Thymus (tissue), 11 donors: ENCODE data around the gene APLP2. TPM values are rescaled to one million over a fixed set of nuclear protein-coding genes. Genes with fewer than 3 reads are reported as not detected.

Experiments
- DNase-seq, 9 donors: peaks; one replicate each; pipeline ENCODE4 v3.0.0-alpha.2; 2013; ENCODE audit warnings: low spot score in 9 of 9, low read depth in 6 of 9, missing footprints in 1 of 9
- H3K27ac ChIP-seq, 2 donors: one replicate each; pipeline ENCODE4 v1.5.1; 2013; ENCODE audit warnings: control low read depth in 1 of 2, low read depth in 1 of 2, low read length in 1 of 2, mild to moderate bottlenecking in 1 of 2, moderate library complexity in 1 of 2
- H3K27me3 ChIP-seq, 2 donors: one replicate each; pipeline ENCODE4 v1.5.1; 2013; ENCODE audit warnings: low read length in 1 of 2; ENCODE audit not compliant: control insufficient read depth in 2 of 2, insufficient read depth in 1 of 2
- H3K36me3 ChIP-seq, 2 donors: one replicate each; pipeline ENCODE4 v1.5.1; 2013; ENCODE audit warnings: low read length in 1 of 2, mild to moderate bottlenecking in 1 of 2, moderate library complexity in 1 of 2; ENCODE audit not compliant: control insufficient read depth in 2 of 2, insufficient read depth in 2 of 2
- H3K4me1 ChIP-seq, 2 donors: one replicate each; pipeline ENCODE4 v1.5.1; 2013; ENCODE audit warnings: low read length in 2 of 2; ENCODE audit not compliant: control insufficient read depth in 2 of 2, insufficient read depth in 2 of 2
- H3K4me3 ChIP-seq, 2 donors: one replicate each; pipeline ENCODE4 v1.5.1; 2013; ENCODE audit warnings: low read length in 2 of 2, control low read depth in 1 of 2, mild to moderate bottlenecking in 1 of 2
- H3K9me3 ChIP-seq, 2 donors: one replicate each; pipeline ENCODE4 v1.5.1; 2013; ENCODE audit warnings: low read length in 1 of 2, mild to moderate bottlenecking in 1 of 2; ENCODE audit not compliant: control insufficient read depth in 2 of 2, insufficient read depth in 1 of 2
- WGBS: extraction: QIAGEN DNeasy Blood & Tissue Kit; methylation state at CpG from one replicate; pipeline ENCODE4 v1.1.7; 2013; 5-methylcytosine and 5-hydroxymethylcytosine counted together
- polyA plus RNA-seq: library from polyadenylated mRNA; stranded (reverse); fragments of 200-250 nt; gene quantifications from one replicate; pipeline ENCODE4 v1.2.3, GENCODE V29; 2013
- total RNA-seq: library from RNA; stranded (reverse); fragments of 120-200 nt; gene quantifications from one replicate; pipeline ENCODE4 v1.2.4, GENCODE V29; 2013
- donor health status: healthy.

The APLP2 gene
- total and polyA plus RNA-seq, 2 donors = 74.4 to 101 TPM

DNA sequence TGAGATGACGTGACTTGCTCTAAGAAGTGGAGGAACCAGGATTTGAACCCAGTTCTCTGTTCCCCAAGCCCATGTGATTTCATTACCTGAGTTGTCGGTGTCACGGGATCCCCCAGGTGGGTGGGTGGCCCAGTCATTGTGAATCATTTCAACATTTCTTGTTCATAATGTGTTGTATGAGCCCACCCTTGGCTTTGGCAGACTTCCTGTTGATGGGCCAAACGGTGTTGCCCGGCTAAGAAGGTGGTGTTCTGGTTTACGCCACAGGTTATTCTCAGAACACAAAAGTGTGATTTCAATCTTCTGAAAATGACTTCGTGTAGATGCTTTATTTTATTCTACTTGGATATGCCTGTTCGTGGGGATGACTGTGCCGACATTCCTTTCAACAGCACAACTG is 68.3 kb downstream of the APLP2 start:
- H3K36me3 ChIP-seq = peaks cover 9 to 18% of the 10 kb centered on the region in 2 donors
- DNase-seq = no peak
- no peaks in the 10 kb centered on the region for H3K27me3 ChIP-seq
- H3K9me3 ChIP-seq = no peaks in the 10 kb centered on the region
- no peak overlapping the region for H3K4me3 ChIP-seq
- H3K27ac ChIP-seq = no peak overlapping the region
- WGBS = 94% methylated on average over 9 of the region's 9 CpGs
- no peaks in the 10 kb centered on the region for H3K4me1 ChIP-seq

DNA sequence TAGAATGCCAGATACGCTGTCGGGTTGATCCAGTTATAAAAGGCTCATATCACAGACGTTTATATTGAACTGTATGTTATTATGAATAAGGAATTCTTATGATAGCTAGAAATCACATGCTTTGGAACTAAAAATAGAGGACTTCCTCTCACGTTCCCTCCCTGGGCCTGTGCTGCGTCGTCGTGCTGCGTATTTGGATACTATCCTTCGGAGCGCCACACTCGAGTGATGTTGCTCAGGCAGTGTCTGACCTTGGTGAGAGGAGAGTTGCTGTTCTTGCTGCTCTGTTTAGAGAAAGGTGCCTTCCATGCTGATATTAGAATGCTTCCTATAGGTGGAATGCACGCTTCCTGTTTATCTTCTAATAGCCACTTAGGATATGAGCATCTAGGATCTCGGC is 69.7 kb downstream of the APLP2 start:
- DNase-seq = no peak
- Histone ChIP-seq H3K36me3 (peaks cover 9 to 13% of the 10 kb centered on the region in 2 donors), H3K27me3 (no peaks in the 10 kb centered on the region), H3K27ac (no peak overlapping the region), H3K4me3 (no peak overlapping the region), H3K4me1 (no peaks in the 10 kb centered on the region), H3K9me3 (no peaks in the 10 kb centered on the region)
- 97% methylated on average over 13 of the region's 13 CpGs for WGBS

DNA sequence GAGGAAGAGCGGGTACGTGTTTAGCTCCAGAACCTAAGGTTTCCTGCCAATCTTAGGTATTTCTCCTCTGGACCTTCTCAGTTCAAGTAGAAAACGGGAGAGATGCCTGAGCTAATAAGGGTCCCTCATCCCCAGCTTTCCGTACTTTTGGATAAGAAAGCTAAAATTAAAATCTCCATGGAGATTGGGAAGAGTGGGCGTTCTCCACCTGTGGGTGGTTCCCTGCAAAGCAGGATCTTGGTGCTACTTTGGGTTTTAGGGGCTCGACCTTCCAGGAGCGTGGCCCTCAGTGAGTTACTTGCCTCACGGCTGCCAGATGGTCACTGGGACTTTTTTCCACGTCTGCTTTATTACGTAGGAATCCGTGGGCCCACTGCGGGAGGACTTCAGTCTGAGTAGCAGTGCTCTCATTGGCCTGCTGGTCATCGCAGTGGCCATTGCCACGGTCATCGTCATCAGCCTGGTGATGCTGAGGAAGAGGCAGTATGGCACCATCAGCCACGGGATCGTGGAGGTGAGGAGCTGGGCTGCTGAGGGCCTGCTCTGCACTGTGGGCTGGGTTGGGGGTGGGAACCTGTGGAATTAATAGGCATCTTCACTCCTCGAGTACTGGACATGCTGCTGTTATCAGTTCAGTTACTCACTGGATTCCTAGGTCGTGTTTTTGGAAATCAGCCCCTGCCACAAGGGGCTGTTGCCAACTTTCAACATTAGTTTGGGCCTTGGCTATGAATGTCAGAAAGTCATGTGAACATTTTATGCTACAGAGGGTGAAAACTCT is 72.1 kb downstream of the APLP2 start:
- Histone ChIP-seq H3K27ac (no peak overlapping the region), H3K27me3 (no peaks in the 10 kb centered on the region), H3K9me3 (no peaks in the 10 kb centered on the region), H3K4me1 (peaks cover 0 to 6% of the 10 kb centered on the region in 2 donors), H3K36me3 (peaks cover 14 to 22% of the 10 kb centered on the region in 2 donors), H3K4me3 (no peak overlapping the region)
- DNase-seq = no peak
- 91% methylated on average over 19 of the region's 19 CpGs for WGBS

DNA sequence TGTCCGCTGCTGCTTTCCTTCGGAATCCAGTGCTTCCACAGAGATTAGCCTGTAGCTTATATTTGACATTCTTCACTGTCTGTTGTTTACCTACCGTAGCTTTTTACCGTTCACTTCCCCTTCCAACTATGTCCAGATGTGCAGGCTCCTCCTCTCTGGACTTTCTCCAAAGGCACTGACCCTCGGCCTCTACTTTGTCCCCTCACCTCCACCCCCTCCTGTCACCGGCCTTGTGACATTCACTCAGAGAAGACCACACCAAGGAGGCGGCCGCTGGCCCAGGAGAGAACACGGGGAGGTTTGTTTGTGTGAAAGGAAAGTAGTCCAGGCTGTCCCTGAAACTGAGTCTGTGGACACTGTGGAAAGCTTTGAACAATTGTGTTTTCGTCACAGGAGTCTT is 74.4 kb downstream of the APLP2 start:
- Histone ChIP-seq H3K4me3 (no peak overlapping the region), H3K36me3 (peaks cover 14 to 19% of the 10 kb centered on the region in 2 donors), H3K9me3 (no peaks in the 10 kb centered on the region), H3K27me3 (no peaks in the 10 kb centered on the region), H3K27ac (no peak overlapping the region), H3K4me1 (peaks cover 0 to 9% of the 10 kb centered on the region in 2 donors)
- 95% methylated on average over 10 of the region's 10 CpGs for WGBS
- DNase-seq = no peak

DNA sequence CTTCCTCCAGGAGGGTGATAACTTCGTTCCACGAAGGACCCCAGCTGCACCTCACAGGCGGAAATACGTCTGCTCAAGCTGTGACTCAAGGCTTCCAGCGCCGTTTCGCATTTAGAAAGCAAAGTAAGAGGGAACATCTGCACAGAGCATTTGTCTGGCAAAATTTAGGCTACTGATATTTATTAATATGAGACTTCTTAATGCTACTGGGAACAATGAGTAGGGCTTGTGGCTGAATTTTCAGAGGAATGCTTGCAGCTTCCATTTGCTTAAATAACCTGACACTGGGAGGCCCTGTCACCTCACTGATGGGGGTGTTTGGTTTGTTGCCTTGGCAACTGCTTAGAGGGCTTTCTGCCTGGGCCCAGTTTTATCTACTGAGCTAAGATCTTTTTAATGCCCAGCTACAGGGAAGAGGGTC is 75.2 kb downstream of the APLP2 start:
- no peaks in the 10 kb centered on the region for H3K9me3 ChIP-seq
- H3K36me3 ChIP-seq = peaks cover 14 to 16% of the 10 kb centered on the region in 2 donors
- H3K4me1 ChIP-seq = peaks cover 0 to 9% of the 10 kb centered on the region in 2 donors
- no peak overlapping the region for H3K4me3 ChIP-seq
- H3K27ac ChIP-seq = no peak overlapping the region
- no peaks in the 10 kb centered on the region for H3K27me3 ChIP-seq
- WGBS = 97% methylated on average over 7 of the region's 7 CpGs
- no peak for DNase-seq

GRCh38 chr11:130145311-130145812 is 75.7 kb downstream of the APLP2 start:
- DNase-seq = no peak
- Histone ChIP-seq H3K27ac (no peak overlapping the region), H3K4me3 (no peak overlapping the region), H3K9me3 (no peaks in the 10 kb centered on the region), H3K36me3 (peaks cover 14 to 16% of the 10 kb centered on the region in 2 donors), H3K4me1 (peaks cover 0 to 9% of the 10 kb centered on the region in 2 donors), H3K27me3 (no peaks in the 10 kb centered on the region)
- WGBS = 98% methylated on average over 3 of the region's 3 CpGs

DNA sequence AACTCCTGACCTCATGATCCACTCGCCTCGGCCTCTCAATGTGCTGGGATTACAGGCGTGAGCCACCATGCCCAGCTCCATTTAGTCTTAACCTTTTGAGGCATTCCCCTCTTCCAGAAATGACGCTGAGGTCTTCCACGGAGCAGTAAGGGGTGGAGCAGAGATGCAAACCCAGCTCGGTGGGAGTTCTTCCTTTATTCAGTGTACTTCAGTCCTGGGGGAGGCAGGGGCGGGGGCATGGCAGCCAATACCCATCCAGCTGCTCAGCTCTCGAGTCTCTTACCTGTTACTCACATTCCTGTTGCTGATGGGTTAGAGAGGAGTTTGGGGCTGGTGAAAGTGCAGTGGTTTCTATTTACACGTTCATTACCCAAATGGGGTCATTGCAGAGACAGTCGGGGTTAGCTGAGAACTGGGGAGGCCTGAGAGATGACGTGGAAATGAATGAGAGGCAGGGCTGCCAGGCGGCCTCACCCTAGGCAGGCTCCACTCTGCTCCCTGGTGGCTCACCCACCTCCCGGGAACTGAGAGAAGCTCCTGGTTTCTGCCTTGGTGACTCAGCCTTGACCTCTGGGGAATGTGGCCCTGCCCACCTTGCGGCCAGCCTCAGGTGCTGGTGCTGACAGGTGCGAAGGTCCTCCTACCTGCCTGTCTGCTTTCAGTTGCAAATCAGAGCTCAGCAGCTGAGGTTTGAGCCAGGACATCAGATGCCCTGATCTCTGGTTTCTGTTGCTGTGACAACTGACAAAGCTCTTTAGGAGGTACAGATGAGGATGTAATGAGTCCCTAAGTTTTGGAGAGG is 76.5 kb downstream of the APLP2 start:
- H3K9me3 ChIP-seq = no peaks in the 10 kb centered on the region
- peaks cover 14 to 16% of the 10 kb centered on the region in 2 donors for H3K36me3 ChIP-seq
- H3K27me3 ChIP-seq = no peaks in the 10 kb centered on the region
- no peak overlapping the region for H3K4me3 ChIP-seq
- peaks cover 0 to 12% of the 10 kb centered on the region in 2 donors for H3K4me1 ChIP-seq
- 93% methylated on average over 15 of the region's 15 CpGs for WGBS
- no peak overlapping the region for H3K27ac ChIP-seq
- no peak for DNase-seq

DNA sequence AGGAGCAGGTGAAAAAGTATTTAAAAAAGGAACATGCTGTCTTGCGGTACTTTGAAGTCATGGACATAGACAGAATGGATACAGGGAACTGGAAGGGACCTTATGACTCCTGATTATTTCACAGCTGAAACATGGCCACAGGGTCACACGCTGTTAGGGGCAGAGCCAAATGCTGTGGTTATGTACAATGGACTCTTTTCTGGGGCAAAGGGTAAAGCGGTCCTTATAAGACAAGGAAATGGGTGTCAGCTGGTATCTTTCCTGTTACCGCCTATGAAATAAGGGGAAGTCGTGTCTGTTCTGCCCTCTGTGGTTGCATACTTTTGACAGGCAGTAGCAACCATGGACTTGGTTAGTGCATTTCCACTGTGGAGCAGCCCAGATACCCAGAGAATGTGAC is 77.1 kb downstream of the APLP2 start:
- WGBS = 24% methylated on average over 5 of the region's 5 CpGs
- DNase-seq = peak in 2 of 9 donors; percentile 19 to 36
- Histone ChIP-seq H3K36me3 (peaks cover 11 to 14% of the 10 kb centered on the region in 2 donors), H3K27ac (peak overlapping the region in 1 of 2 donors; percentile 11), H3K4me1 (peaks cover 0 to 12% of the 10 kb centered on the region in 2 donors), H3K4me3 (no peak overlapping the region), H3K27me3 (no peaks in the 10 kb centered on the region), H3K9me3 (no peaks in the 10 kb centered on the region)

GRCh38 chr11:130148796-130149326 is 79.2 kb downstream of the APLP2 start:
- no peak overlapping the region for H3K27ac ChIP-seq
- no peak for DNase-seq
- H3K4me1 ChIP-seq = peaks cover 0 to 12% of the 10 kb centered on the region in 2 donors
- H3K27me3 ChIP-seq = no peaks in the 10 kb centered on the region
- 97% methylated on average over 12 of the region's 12 CpGs for WGBS
- peaks cover 9 to 10% of the 10 kb centered on the region in 2 donors for H3K36me3 ChIP-seq
- no peak overlapping the region for H3K4me3 ChIP-seq
- H3K9me3 ChIP-seq = no peaks in the 10 kb centered on the region
